ENCODE results near the gene KASH5. TPM values are rescaled to one million over a fixed set of nuclear protein-coding genes. Genes with fewer than 3 reads are reported as not detected.

KASH5 gene
- total RNA-seq, 1 experiment from 2014 or later, result 0.42 TPM

DNA sequence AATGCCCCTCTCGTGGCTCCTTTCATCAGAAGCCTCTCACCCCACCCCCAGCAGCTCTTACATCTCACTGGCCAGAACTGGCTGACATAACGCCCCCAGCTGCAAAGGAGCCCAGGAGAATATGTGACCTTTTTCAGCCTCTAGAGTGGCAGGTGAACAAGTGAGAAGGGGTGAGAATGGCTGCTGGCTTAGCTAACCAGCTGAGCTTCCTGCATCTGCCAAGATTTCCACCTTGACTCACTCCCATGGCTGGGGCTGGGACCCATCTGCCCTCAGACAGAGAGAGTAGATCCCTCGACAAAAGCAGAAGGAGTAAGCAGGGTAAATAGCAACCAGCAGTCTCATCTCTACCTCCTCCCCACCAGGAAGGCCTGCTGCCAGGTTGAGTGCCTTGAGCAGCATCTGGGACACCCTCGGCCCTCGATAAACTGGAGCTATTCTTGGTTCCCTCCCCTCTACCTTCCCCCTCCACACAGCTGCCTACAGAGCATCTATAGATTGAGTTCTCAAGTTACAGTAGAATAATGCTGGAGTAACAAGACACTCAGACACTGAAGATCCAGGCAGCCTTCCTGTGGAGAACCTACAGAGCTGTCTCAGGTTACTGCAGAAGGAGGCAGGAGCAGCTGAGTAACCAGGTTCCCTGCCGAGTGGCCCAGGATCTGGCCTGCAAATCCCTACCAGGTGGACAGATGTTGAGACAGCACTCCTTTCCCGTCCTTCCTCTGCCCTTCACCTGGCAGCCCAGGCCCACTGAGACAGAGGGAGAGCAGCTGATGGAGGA lies 15.5 kb downstream of the KASH5 start (continued):
- TF ChIP-seq, protein P1, sequence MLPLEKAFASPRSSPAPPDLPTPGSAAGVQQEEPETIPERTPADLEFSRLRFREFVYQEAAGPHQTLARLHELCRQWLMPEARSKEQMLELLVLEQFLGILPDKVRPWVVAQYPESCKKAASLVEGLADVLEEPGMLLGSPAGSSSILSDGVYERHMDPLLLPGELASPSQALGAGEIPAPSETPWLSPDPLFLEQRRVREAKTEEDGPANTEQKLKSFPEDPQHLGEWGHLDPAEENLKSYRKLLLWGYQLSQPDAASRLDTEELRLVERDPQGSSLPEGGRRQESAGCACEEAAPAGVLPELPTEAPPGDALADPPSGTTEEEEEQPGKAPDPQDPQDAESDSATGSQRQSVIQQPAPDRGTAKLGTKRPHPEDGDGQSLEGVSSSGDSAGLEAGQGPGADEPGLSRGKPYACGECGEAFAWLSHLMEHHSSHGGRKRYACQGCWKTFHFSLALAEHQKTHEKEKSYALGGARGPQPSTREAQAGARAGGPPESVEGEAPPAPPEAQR (CRISPR knock-in tag; IDR thresholded peaks at IDR 0.05), result peak; percentile 81
- peak; percentile 85; the same call in 1 of the 2 replicates for TF ChIP-seq PRRX2 (CRISPR knock-in tag; IDR thresholded peaks at IDR 0.05)
- TF ChIP-seq ETV6 (CRISPR knock-in tag; IDR thresholded peaks at IDR 0.05), result 0 out of 2 replicates have a peak, but pooled peaks have one; percentile 51
- peak; percentile 54; the same call in 1 of the 2 replicates for TF ChIP-seq SP1 (CRISPR knock-in tag; conservative IDR thresholded peaks at IDR 0.05)
- no peak for TF ChIP-seq HMGA2 (CRISPR knock-in tag; IDR thresholded peaks at IDR 0.05)
- TF ChIP-seq ZNF423 (CRISPR knock-in tag; IDR thresholded peaks at IDR 0.05), result peak; percentile 74; the same call in 1 of the 2 replicates
- TF ChIP-seq, protein P2, sequence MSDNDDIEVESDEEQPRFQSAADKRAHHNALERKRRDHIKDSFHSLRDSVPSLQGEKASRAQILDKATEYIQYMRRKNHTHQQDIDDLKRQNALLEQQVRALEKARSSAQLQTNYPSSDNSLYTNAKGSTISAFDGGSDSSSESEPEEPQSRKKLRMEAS (CRISPR knock-in tag; IDR thresholded peaks at IDR 0.05), result no peak
- TF ChIP-seq CREB1 (CRISPR knock-in tag; IDR thresholded peaks at IDR 0.05), result peak; percentile 23; the same call in 1 of the 2 replicates
- 0 out of 2 replicates have a peak, but pooled peaks have one; percentile 47 for TF ChIP-seq MYBL2 (CRISPR knock-in tag; IDR thresholded peaks at IDR 0.05)
- TF ChIP-seq ZNF396 (CRISPR knock-in tag; IDR thresholded peaks at IDR 0.05; ENCODE audit: borderline replicate concordance), result peak; percentile 91; the same call in 1 of the 2 replicates
- TF ChIP-seq, protein P3, sequence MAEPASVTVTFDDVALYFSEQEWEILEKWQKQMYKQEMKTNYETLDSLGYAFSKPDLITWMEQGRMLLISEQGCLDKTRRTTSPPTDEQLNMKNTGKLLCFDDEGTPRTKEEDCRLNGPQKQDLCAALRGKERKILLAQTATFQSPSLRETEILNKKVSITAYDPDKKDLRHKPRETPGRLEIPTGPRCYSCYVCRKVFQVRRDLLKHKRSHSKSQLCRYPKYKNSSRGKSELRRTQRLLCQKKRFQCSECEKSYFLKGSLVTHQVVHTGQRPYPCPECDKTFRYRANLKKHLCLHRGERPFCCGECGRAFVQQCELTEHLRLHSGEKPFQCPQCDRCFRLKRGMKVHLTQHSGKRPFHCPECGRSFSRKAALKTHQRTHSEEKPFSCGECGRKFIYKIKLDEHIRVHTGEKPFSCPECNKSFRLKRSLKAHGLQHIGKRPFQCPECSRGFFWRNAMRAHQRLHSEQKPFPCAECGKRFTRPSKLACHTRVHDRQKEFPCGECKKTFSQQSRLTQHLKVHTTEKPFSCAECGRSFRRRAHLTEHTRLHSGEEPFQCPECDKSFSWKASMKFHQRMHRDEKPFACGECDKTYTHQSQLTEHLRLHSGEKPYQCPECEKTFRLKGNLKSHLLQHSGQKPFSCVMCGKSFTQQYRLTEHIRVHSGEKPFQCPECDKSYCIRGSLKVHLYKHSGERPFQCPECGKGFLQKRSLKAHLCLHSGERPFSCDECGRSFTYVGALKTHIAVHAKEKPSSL (CRISPR knock-in tag; conservative IDR thresholded peaks at IDR 0.05), result no peak
- TF ChIP-seq EMX1 (CRISPR knock-in tag; IDR thresholded peaks at IDR 0.05), result peak; percentile 84; the same call in 1 of the 2 replicates
- no peak for TF ChIP-seq MXD4 (CRISPR knock-in tag; IDR thresholded peaks at IDR 0.05; ENCODE audit: borderline replicate concordance)
- TF ChIP-seq JAZF1 (CRISPR knock-in tag; IDR thresholded peaks at IDR 0.05), result no peak
- TF ChIP-seq GTF2I (CRISPR knock-in tag; conservative IDR thresholded peaks at IDR 0.05), result 0 out of 2 replicates have a peak, but pooled peaks have one; percentile 41
- TF ChIP-seq ZNF671 (CRISPR knock-in tag; IDR thresholded peaks at IDR 0.05), result no peak

DNA sequence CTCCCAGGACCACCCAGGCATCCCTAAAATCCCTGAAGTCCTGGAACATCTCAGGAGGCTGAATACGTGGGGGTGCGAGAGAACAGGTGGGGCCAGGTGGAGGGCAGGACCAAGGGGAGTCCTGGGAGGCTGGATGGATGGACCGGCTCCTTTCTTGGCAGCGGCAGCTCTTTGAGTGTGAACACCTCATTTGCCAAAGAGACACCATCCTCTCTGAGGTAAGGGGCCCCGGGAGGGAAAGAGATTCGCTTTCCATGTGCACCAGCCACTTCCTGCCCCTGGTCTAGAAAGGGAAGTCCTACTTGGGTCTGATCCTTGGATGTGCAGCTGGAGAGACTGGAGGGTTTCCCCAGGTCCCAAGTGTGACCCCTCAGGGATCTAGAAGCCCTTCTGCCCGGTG lies 19.0 kb downstream of the KASH5 start:
- Mint-ChIP-seq H3K36me3 (no peaks in the 10 kb centered on the region), H3K4me3 (no peak overlapping the region), H3K4me1 (peaks cover 32% of the 10 kb centered on the region), H3K27me3 (ENCODE audit: low read depth) (peaks cover 9% of the 10 kb centered on the region; the same call in 1 of the 2 replicates), H3K27ac (no peak overlapping the region), H3K9me3 (no peaks in the 10 kb centered on the region)
- no peak for ATAC-seq
- ChIA-PET POLR2A (no interaction called here), CTCF (interaction anchor here (0.6 to 1.6 kb wide), 3 partner anchors 10 to 45 kb away, joined by 3 to 11 read pairs (median 3); partner anchors contain the start of gene TEAD2)
- no peak for DNase-seq (ENCODE audit: low spot score)
- TF ChIP-seq, protein P2 (CRISPR knock-in tag; IDR thresholded peaks at IDR 0.05), result no peak
- TF ChIP-seq ZBTB21 (CRISPR knock-in tag; IDR thresholded peaks at IDR 0.05; ENCODE audit: borderline replicate concordance) (no peak), FOXK1 (CRISPR knock-in tag; IDR thresholded peaks at IDR 0.05) (no peak), ZNF232 (CRISPR knock-in tag; IDR thresholded peaks at IDR 0.05) (no peak), NFATC4 (CRISPR knock-in tag; IDR thresholded peaks at IDR 0.05) (no peak), ELF4 (CRISPR knock-in tag; IDR thresholded peaks at IDR 0.05; ENCODE audit: low read depth) (no peak), ZNF317 (CRISPR knock-in tag; IDR thresholded peaks at IDR 0.05; ENCODE audit: borderline replicate concordance, low read depth) (no peak), ZNF121 (CRISPR knock-in tag; IDR thresholded peaks at IDR 0.05) (no peak), PRRX2 (CRISPR knock-in tag; IDR thresholded peaks at IDR 0.05) (no peak), ZNF263 (CRISPR knock-in tag; IDR thresholded peaks at IDR 0.05; ENCODE audit: low read depth) (no peak), ZNF396 (CRISPR knock-in tag; IDR thresholded peaks at IDR 0.05; ENCODE audit: borderline replicate concordance) (no peak)
- TF ChIP-seq, protein P4, sequence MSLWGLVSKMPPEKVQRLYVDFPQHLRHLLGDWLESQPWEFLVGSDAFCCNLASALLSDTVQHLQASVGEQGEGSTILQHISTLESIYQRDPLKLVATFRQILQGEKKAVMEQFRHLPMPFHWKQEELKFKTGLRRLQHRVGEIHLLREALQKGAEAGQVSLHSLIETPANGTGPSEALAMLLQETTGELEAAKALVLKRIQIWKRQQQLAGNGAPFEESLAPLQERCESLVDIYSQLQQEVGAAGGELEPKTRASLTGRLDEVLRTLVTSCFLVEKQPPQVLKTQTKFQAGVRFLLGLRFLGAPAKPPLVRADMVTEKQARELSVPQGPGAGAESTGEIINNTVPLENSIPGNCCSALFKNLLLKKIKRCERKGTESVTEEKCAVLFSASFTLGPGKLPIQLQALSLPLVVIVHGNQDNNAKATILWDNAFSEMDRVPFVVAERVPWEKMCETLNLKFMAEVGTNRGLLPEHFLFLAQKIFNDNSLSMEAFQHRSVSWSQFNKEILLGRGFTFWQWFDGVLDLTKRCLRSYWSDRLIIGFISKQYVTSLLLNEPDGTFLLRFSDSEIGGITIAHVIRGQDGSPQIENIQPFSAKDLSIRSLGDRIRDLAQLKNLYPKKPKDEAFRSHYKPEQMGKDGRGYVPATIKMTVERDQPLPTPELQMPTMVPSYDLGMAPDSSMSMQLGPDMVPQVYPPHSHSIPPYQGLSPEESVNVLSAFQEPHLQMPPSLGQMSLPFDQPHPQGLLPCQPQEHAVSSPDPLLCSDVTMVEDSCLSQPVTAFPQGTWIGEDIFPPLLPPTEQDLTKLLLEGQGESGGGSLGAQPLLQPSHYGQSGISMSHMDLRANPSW (CRISPR knock-in tag; conservative IDR thresholded peaks at IDR 0.05; ENCODE audit: low read depth), result no peak
